H9 (cell line): ENCODE measurements around the gene PRAF2. TPM values are rescaled to one million over a fixed set of nuclear protein-coding genes. Genes with fewer than 3 reads are reported as not detected.

Experiments used
- DNase-seq: peaks from one replicate; pipeline ENCODE4 v3.0.0-alpha.2; 2017
- H2AFZ ChIP-seq: one replicate; pipeline ENCODE4 v1.6.1; 2013; ENCODE audit warnings: mild to moderate bottlenecking, low read length, control low read depth, moderate library complexity
- H2AK5ac ChIP-seq: 2 replicates; pipeline ENCODE4 v1.6.1; 2013; ENCODE audit warnings: low read length, control low read depth, mixed read lengths; ENCODE audit not compliant: insufficient read length
- H2BK120ac ChIP-seq: one replicate; pipeline ENCODE4 v1.6.1; 2013; ENCODE audit warnings: low read depth, mild to moderate bottlenecking, low read length, control low read depth, inconsistent platforms; ENCODE audit not compliant: poor library complexity, severe bottlenecking
- H2BK12ac ChIP-seq: 2 replicates; pipeline ENCODE4 v1.6.1; 2013; ENCODE audit warnings: low read length, control low read depth, mixed read lengths, low read depth; ENCODE audit not compliant: insufficient read length
- H2BK15ac ChIP-seq: 2 replicates; pipeline ENCODE4 v1.6.1; 2013; ENCODE audit warnings: low read depth, low read length, control low read depth
- H2BK20ac ChIP-seq: one replicate; pipeline ENCODE4 v1.6.1; 2013; ENCODE audit warnings: low read depth, mild to moderate bottlenecking, low read length, control low read depth, inconsistent platforms; ENCODE audit not compliant: poor library complexity, severe bottlenecking
- H2BK5ac ChIP-seq: 2 replicates; pipeline ENCODE4 v1.6.1; 2013; ENCODE audit warnings: low read length, control low read depth, mixed read lengths; ENCODE audit not compliant: insufficient read length
- H3K14ac ChIP-seq: 2 replicates; pipeline ENCODE4 v1.6.1; 2013; ENCODE audit warnings: low read length, control low read depth; ENCODE audit not compliant: insufficient read depth
- H3K18ac ChIP-seq: 2 replicates; pipeline ENCODE4 v1.6.1; 2013; ENCODE audit warnings: low read depth, mild to moderate bottlenecking, mixed read lengths, low read length, control low read depth; ENCODE audit not compliant: insufficient read length
- H3K23ac ChIP-seq: 2 replicates; pipeline ENCODE4 v1.6.1; 2013; ENCODE audit warnings: low read length, control low read depth, mixed read lengths, low read depth; ENCODE audit not compliant: insufficient read length
- H3K23me2 ChIP-seq: 2 replicates; pipeline ENCODE4 v1.6.1; 2013; ENCODE audit warnings: low read depth, mild to moderate bottlenecking, mixed read lengths, low read length, control low read depth; ENCODE audit not compliant: insufficient read length, poor library complexity, severe bottlenecking
- H3K27ac ChIP-seq: 2 replicates; pipeline ENCODE4 v1.5.1; 2013; ENCODE audit warnings: low read length, control low read depth, mixed read lengths, low read depth; ENCODE audit not compliant: insufficient read length
- H3K27me3 ChIP-seq: 2 replicates; pipeline ENCODE4 v1.6.1; 2013; ENCODE audit warnings: low read length, control low read depth, inconsistent platforms; ENCODE audit not compliant: insufficient read depth
- H3K4ac ChIP-seq: 2 replicates; pipeline ENCODE4 v1.6.1; 2013; ENCODE audit warnings: low read depth, mild to moderate bottlenecking, control low read depth, inconsistent platforms, low read length, moderate library complexity
- H3K4me1 ChIP-seq: 2 replicates; pipeline ENCODE4 v1.6.1; 2013; ENCODE audit warnings: low read length, control low read depth, inconsistent platforms; ENCODE audit not compliant: insufficient read depth
- H3K4me2 ChIP-seq: 2 replicates; pipeline ENCODE4 v1.6.1; 2013; ENCODE audit warnings: low read length, control low read depth, mixed read lengths; ENCODE audit not compliant: insufficient read length, insufficient read depth
- H3K56ac ChIP-seq: 2 replicates; pipeline ENCODE4 v1.6.1; 2013; ENCODE audit warnings: low read depth, mild to moderate bottlenecking, mixed read lengths, low read length, control low read depth; ENCODE audit not compliant: insufficient read length
- H3K79me1 ChIP-seq: 2 replicates; pipeline ENCODE4 v1.6.1; 2013; ENCODE audit warnings: low read depth, mild to moderate bottlenecking, moderate library complexity, low read length, control low read depth, inconsistent platforms; ENCODE audit not compliant: insufficient read depth, poor library complexity, severe bottlenecking
- H3K79me2 ChIP-seq: 2 replicates; pipeline ENCODE4 v1.6.1; 2013; ENCODE audit warnings: low read length, control low read depth, inconsistent platforms; ENCODE audit not compliant: insufficient read depth
- H3K9ac ChIP-seq: 2 replicates; pipeline ENCODE4 v1.6.1; 2013; ENCODE audit warnings: low read length, control low read depth, mixed read lengths; ENCODE audit not compliant: insufficient read length; ENCODE audit errors: extremely low read depth
- H3K9me3 ChIP-seq: one replicate; pipeline ENCODE4 v1.6.1; 2013; ENCODE audit warnings: low read depth, low read length, inconsistent platforms; ENCODE audit not compliant: control insufficient read depth
- H3T11ph ChIP-seq: one replicate; pipeline ENCODE4 v1.6.1; 2013; ENCODE audit warnings: mild to moderate bottlenecking, low read length, control low read depth, inconsistent platforms
- H4K20me1 ChIP-seq: one replicate; pipeline ENCODE4 v1.6.1; 2013; ENCODE audit not compliant: control insufficient read depth, insufficient read length, insufficient read depth
- H4K5ac ChIP-seq: 2 replicates; pipeline ENCODE4 v1.6.1; 2013; ENCODE audit warnings: low read depth, mild to moderate bottlenecking, mixed read lengths, low read length, control low read depth; ENCODE audit not compliant: insufficient read length
- H4K8ac ChIP-seq: replicated peaks from 2 replicates; pipeline ENCODE4 v1.6.1; 2013; ENCODE audit warnings: low read length, control low read depth, mixed read lengths, low read depth; ENCODE audit not compliant: insufficient read length
- H4K91ac ChIP-seq: 2 replicates; pipeline ENCODE4 v1.6.1; 2013; ENCODE audit warnings: low read depth, mild to moderate bottlenecking, moderate library complexity, mixed read lengths, low read length, control low read depth; ENCODE audit not compliant: insufficient read length
- H3K27ac Mint-ChIP-seq, 3 experiments: 2 replicates in 2 of 3; 3 replicates in 1 of 3; pipeline ENCODE4 v1.8.0; 2020 to 2021; ENCODE audit warnings: mixed read lengths in 3 of 3, mild to moderate bottlenecking in 1 of 3, moderate library complexity in 1 of 3
- H3K27me3 Mint-ChIP-seq: 2 replicates; pipeline ENCODE4 v1.8.0; 2021; ENCODE audit warnings: low read depth, mild to moderate bottlenecking, moderate library complexity, mixed read lengths
- H3K36me3 Mint-ChIP-seq, 3 experiments: 2 replicates in 2 of 3; 3 replicates in 1 of 3; pipeline ENCODE4 v1.8.0; 2020 to 2021; ENCODE audit warnings: low read depth in 3 of 3, mixed read lengths in 3 of 3; ENCODE audit not compliant: insufficient read depth in 1 of 3
- H3K4me1 Mint-ChIP-seq, 2 experiments: 2 replicates each; pipeline ENCODE4 v1.8.0; 2020; ENCODE audit warnings: mixed read lengths in 2 of 2
- H3K4me3 Mint-ChIP-seq, 2 experiments: 2 replicates in 1 of 2; 3 replicates in 1 of 2; pipeline ENCODE4 v1.8.0; 2020 to 2021; ENCODE audit warnings: mild to moderate bottlenecking in 2 of 2, mixed read lengths in 2 of 2, moderate library complexity in 1 of 2
- H3K9me3 Mint-ChIP-seq, 2 experiments: 2 replicates in 1 of 2; 3 replicates in 1 of 2; pipeline ENCODE4 v1.8.0; 2020; ENCODE audit warnings: mild to moderate bottlenecking in 2 of 2, mixed read lengths in 2 of 2, moderate library complexity in 1 of 2
- WGBS: extraction: QIAGEN DNeasy Blood & Tissue Kit; methylation state at CpG from one replicate; pipeline ENCODE4 v1.1.7; 2013; ENCODE audit warnings: missing lambda C conversion rate, low lambda C conversion rate, mixed read lengths; ENCODE audit not compliant: insufficient read length; ENCODE audit errors: extremely low coverage; 5-methylcytosine and 5-hydroxymethylcytosine counted together
- total RNA-seq: library from RNA; stranded (reverse); gene quantifications from 2 replicates; pipeline ENCODE4 v1.2.1, GENCODE V29; 2021
- TF ChIP-seq, protein P1 (sequence below): fragments of 200-600 bp; sonication (generic); conservative IDR thresholded peaks from 3 replicates; pipeline ENCODE4 v1.8.0; 2021; ENCODE audit warnings: antibody characterized with exemption, mild to moderate bottlenecking

PRAF2 gene
- total RNA-seq, 1 experiment from 2014 or later: 13.4 TPM

DNA sequence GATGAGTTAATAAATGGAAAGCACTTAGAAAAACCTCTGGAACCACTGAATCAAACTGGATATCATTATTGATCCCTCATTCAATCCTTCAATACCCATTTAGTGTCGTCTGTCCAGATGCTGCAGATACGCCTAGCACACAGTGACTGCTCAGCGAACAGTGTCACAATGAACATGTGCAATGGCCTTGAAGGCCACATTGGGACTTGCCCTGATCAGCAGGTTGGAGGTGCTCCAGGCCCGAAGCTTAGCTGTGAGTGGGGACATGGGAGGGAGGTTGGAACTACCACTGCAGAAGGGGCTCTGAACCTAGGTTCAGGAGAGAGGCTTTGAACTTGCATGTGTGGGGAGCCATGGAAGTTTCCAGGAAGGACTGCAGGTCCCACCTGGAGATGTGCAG is 32.5 kb upstream of the PRAF2 start:
- Mint-ChIP-seq H3K4me3 (no peak overlapping the region), H3K27me3 (no peaks in the 10 kb centered on the region; the same call in 1 of the 2 replicates), H3K27ac (no peak overlapping the region; a peak in 1 of 7 replicates), H3K9me3 (peaks cover 62 to 68% of the 10 kb centered on the region in 2 experiments), H3K36me3 (peaks cover 11 to 17% (median 13%) of the 10 kb centered on the region in 3 experiments), H3K4me1 (peaks cover 3 to 4% of the 10 kb centered on the region in 2 experiments; a peak in 2 of 4 replicates)
- WGBS: no CpG with 5 or more reads among the region's 4 CpGs
- H3K4me2 ChIP-seq: no peak overlapping the region
- no peak overlapping the region for H4K5ac ChIP-seq
- H3K14ac ChIP-seq: no peak overlapping the region
- H3K79me2 ChIP-seq: no peaks in the 10 kb centered on the region
- no peak overlapping the region for H3K27ac ChIP-seq
- no peaks in the 10 kb centered on the region for H3K79me1 ChIP-seq
- no peak overlapping the region for H2AK5ac ChIP-seq
- H3K27me3 ChIP-seq: no peaks in the 10 kb centered on the region
- H3T11ph ChIP-seq: no peak overlapping the region
- H4K20me1 ChIP-seq: no peaks in the 10 kb centered on the region
- no peak overlapping the region for H2BK20ac ChIP-seq
- no peaks in the 10 kb centered on the region for H3K4me1 ChIP-seq
- H3K23me2 ChIP-seq: no peaks in the 10 kb centered on the region
- TF ChIP-seq, protein P1, sequence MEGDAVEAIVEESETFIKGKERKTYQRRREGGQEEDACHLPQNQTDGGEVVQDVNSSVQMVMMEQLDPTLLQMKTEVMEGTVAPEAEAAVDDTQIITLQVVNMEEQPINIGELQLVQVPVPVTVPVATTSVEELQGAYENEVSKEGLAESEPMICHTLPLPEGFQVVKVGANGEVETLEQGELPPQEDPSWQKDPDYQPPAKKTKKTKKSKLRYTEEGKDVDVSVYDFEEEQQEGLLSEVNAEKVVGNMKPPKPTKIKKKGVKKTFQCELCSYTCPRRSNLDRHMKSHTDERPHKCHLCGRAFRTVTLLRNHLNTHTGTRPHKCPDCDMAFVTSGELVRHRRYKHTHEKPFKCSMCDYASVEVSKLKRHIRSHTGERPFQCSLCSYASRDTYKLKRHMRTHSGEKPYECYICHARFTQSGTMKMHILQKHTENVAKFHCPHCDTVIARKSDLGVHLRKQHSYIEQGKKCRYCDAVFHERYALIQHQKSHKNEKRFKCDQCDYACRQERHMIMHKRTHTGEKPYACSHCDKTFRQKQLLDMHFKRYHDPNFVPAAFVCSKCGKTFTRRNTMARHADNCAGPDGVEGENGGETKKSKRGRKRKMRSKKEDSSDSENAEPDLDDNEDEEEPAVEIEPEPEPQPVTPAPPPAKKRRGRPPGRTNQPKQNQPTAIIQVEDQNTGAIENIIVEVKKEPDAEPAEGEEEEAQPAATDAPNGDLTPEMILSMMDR: no peak
- H4K8ac ChIP-seq: no peak overlapping the region
- H2AFZ ChIP-seq: no peak overlapping the region
- no peak overlapping the region for H2BK12ac ChIP-seq
- no peak overlapping the region for H2BK5ac ChIP-seq
- no peak overlapping the region for H3K18ac ChIP-seq
- DNase-seq: no peak
- no peak overlapping the region for H3K9ac ChIP-seq
- H3K4ac ChIP-seq: no peak overlapping the region
- no peak overlapping the region for H4K91ac ChIP-seq
- no peak overlapping the region for H2BK15ac ChIP-seq
- H2BK120ac ChIP-seq: no peak overlapping the region
- H3K23ac ChIP-seq: no peak overlapping the region
- H3K9me3 ChIP-seq: no peaks in the 10 kb centered on the region
- no peak overlapping the region for H3K56ac ChIP-seq
